Measurements from ENCODE around the gene TACC2. TPM values are rescaled to one million over a fixed set of nuclear protein-coding genes. Genes with fewer than 3 reads are reported as not detected.

The TACC2 gene
- total and polyA plus RNA-seq, 2 experiments from 2014 or later = 30.8 to 35.9 TPM

DNA sequence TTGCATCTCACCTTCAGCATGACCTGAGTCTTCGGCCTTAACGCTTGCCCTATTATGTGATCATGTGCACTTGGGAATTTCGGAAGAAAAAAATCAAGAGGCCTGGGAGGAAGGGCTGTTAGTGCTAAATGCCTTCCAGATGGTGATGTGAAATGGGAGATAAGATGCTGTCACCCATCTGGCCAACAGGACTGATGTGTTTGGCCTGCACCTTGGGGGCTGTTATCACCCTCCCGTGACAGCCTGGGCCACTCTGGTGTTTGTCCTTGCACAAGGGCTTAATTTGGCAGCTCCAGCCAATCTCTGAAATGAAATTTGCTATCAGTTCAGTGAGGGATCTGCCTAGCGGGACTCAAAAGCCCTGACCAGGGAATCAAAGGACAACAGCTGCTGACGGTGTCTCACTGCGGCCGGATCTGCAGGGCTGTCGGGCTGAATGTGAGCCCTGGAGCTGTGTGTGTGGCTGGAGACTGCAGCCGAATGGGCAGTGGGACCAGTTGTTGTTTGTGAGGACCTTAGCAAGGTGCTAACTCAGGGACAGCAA is 150.7 kb downstream of the TACC2 start:
- peaks cover 3% of the 10 kb centered on the region; the same call in 1 of the 2 replicates for H3K79me2 ChIP-seq (replicated peaks; ENCODE audit: insufficient read depth)
- H3K4me1 ChIP-seq (ENCODE audit: insufficient read depth) = no peaks in the 10 kb centered on the region; the same call in 1 of the 2 replicates
- H3K9me3 Mint-ChIP-seq = peaks cover 1% of the 10 kb centered on the region; the same call in 2 of the 3 replicates
- ATAC-seq (no peak), DNase-seq (ENCODE audit: low spot score) (no peak)
- H3K4me3 ChIP-seq = no peak overlapping the region
- peaks cover 18% of the 10 kb centered on the region for H3K4me1 Mint-ChIP-seq
- H3K36me3 ChIP-seq (ENCODE audit: insufficient read depth) = no peaks in the 10 kb centered on the region; the same call in 1 of the 2 replicates
- no peaks in the 10 kb centered on the region for H3F3A ChIP-seq (replicated peaks; ENCODE audit: low read depth)
- no peak overlapping the region for H3K4me2 ChIP-seq
- peaks cover 2% of the 10 kb centered on the region for H3K27me3 Mint-ChIP-seq (ENCODE audit: insufficient read depth, low read depth, poor library complexity)
- no peaks in the 10 kb centered on the region for H3K9me2 ChIP-seq (ENCODE audit: insufficient read depth)
- no peak overlapping the region for H2AFZ ChIP-seq
- TF ChIP-seq, protein P1, sequence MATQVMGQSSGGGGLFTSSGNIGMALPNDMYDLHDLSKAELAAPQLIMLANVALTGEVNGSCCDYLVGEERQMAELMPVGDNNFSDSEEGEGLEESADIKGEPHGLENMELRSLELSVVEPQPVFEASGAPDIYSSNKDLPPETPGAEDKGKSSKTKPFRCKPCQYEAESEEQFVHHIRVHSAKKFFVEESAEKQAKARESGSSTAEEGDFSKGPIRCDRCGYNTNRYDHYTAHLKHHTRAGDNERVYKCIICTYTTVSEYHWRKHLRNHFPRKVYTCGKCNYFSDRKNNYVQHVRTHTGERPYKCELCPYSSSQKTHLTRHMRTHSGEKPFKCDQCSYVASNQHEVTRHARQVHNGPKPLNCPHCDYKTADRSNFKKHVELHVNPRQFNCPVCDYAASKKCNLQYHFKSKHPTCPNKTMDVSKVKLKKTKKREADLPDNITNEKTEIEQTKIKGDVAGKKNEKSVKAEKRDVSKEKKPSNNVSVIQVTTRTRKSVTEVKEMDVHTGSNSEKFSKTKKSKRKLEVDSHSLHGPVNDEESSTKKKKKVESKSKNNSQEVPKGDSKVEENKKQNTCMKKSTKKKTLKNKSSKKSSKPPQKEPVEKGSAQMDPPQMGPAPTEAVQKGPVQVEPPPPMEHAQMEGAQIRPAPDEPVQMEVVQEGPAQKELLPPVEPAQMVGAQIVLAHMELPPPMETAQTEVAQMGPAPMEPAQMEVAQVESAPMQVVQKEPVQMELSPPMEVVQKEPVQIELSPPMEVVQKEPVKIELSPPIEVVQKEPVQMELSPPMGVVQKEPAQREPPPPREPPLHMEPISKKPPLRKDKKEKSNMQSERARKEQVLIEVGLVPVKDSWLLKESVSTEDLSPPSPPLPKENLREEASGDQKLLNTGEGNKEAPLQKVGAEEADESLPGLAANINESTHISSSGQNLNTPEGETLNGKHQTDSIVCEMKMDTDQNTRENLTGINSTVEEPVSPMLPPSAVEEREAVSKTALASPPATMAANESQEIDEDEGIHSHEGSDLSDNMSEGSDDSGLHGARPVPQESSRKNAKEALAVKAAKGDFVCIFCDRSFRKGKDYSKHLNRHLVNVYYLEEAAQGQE (IDR thresholded peaks at IDR 0.05; ENCODE audit: unreplicated experiment) = no peak
- TF ChIP-seq, protein P2, sequence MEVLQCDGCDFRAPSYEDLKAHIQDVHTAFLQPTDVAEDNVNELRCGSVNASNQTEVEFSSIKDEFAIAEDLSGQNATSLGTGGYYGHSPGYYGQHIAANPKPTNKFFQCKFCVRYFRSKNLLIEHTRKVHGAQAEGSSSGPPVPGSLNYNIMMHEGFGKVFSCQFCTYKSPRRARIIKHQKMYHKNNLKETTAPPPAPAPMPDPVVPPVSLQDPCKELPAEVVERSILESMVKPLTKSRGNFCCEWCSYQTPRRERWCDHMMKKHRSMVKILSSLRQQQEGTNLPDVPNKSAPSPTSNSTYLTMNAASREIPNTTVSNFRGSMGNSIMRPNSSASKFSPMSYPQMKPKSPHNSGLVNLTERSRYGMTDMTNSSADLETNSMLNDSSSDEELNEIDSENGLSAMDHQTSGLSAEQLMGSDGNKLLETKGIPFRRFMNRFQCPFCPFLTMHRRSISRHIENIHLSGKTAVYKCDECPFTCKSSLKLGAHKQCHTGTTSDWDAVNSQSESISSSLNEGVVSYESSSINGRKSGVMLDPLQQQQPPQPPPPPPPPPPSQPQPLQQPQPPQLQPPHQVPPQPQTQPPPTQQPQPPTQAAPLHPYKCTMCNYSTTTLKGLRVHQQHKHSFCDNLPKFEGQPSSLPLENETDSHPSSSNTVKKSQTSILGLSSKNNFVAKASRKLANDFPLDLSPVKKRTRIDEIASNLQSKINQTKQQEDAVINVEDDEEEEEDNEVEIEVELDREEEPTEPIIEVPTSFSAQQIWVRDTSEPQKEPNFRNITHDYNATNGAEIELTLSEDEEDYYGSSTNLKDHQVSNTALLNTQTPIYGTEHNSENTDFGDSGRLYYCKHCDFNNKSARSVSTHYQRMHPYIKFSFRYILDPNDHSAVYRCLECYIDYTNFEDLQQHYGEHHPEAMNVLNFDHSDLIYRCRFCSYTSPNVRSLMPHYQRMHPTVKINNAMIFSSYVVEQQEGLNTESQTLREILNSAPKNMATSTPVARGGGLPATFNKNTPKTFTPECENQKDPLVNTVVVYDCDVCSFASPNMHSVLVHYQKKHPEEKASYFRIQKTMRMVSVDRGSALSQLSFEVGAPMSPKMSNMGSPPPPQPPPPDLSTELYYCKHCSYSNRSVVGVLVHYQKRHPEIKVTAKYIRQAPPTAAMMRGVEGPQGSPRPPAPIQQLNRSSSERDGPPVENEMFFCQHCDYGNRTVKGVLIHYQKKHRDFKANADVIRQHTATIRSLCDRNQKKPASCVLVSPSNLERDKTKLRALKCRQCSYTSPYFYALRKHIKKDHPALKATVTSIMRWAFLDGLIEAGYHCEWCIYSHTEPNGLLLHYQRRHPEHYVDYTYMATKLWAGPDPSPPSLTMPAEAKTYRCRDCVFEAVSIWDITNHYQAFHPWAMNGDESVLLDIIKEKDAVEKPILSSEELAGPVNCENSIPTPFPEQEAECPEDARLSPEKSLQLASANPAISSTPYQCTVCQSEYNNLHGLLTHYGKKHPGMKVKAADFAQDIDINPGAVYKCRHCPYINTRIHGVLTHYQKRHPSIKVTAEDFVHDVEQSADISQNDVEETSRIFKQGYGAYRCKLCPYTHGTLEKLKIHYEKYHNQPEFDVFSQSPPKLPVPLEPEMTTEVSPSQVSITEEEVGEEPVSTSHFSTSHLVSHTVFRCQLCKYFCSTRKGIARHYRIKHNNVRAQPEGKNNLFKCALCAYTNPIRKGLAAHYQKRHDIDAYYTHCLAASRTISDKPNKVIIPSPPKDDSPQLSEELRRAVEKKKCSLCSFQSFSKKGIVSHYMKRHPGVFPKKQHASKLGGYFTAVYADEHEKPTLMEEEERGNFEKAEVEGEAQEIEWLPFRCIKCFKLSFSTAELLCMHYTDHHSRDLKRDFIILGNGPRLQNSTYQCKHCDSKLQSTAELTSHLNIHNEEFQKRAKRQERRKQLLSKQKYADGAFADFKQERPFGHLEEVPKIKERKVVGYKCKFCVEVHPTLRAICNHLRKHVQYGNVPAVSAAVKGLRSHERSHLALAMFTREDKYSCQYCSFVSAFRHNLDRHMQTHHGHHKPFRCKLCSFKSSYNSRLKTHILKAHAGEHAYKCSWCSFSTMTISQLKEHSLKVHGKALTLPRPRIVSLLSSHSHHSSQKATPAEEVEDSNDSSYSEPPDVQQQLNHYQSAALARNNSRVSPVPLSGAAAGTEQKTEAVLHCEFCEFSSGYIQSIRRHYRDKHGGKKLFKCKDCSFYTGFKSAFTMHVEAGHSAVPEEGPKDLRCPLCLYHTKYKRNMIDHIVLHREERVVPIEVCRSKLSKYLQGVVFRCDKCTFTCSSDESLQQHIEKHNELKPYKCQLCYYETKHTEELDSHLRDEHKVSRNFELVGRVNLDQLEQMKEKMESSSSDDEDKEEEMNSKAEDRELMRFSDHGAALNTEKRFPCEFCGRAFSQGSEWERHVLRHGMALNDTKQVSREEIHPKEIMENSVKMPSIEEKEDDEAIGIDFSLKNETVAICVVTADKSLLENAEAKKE (CRISPR knock-in tag; IDR thresholded peaks at IDR 0.05) = no peak
- TF ChIP-seq STAT1 (IDR thresholded peaks at IDR 0.05; ENCODE audit: unreplicated experiment) = no peak
- no peak for TF ChIP-seq EZH2 (IDR thresholded peaks at IDR 0.05; ENCODE audit: low read depth, unreplicated experiment)
- TF ChIP-seq POLR2AphosphoS5 (IDR thresholded peaks at IDR 0.05; ENCODE audit: low read depth) = no peak
- TF ChIP-seq ZNF114 (CRISPR knock-in tag; IDR thresholded peaks at IDR 0.05) = no peak
- TF ChIP-seq, protein P3, sequence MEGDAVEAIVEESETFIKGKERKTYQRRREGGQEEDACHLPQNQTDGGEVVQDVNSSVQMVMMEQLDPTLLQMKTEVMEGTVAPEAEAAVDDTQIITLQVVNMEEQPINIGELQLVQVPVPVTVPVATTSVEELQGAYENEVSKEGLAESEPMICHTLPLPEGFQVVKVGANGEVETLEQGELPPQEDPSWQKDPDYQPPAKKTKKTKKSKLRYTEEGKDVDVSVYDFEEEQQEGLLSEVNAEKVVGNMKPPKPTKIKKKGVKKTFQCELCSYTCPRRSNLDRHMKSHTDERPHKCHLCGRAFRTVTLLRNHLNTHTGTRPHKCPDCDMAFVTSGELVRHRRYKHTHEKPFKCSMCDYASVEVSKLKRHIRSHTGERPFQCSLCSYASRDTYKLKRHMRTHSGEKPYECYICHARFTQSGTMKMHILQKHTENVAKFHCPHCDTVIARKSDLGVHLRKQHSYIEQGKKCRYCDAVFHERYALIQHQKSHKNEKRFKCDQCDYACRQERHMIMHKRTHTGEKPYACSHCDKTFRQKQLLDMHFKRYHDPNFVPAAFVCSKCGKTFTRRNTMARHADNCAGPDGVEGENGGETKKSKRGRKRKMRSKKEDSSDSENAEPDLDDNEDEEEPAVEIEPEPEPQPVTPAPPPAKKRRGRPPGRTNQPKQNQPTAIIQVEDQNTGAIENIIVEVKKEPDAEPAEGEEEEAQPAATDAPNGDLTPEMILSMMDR (conservative IDR thresholded peaks at IDR 0.05; ENCODE audit: low read depth in 2 of 2) = no peak
- TF ChIP-seq, protein P4, sequence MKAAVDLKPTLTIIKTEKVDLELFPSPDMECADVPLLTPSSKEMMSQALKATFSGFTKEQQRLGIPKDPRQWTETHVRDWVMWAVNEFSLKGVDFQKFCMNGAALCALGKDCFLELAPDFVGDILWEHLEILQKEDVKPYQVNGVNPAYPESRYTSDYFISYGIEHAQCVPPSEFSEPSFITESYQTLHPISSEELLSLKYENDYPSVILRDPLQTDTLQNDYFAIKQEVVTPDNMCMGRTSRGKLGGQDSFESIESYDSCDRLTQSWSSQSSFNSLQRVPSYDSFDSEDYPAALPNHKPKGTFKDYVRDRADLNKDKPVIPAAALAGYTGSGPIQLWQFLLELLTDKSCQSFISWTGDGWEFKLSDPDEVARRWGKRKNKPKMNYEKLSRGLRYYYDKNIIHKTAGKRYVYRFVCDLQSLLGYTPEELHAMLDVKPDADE (IDR thresholded peaks at IDR 0.05) = no peak
- TF ChIP-seq JUNB (IDR thresholded peaks at IDR 0.05; ENCODE audit: unreplicated experiment) = no peak
- no peak for TF ChIP-seq CREB1 (CRISPR knock-in tag; IDR thresholded peaks at IDR 0.05; ENCODE audit: low read depth)
- peaks cover 35% of the 10 kb centered on the region for H3K36me3 Mint-ChIP-seq (ENCODE audit: low read depth)
- no peaks in the 10 kb centered on the region for H4K20me1 ChIP-seq (replicated peaks; ENCODE audit: insufficient read depth)
- peak overlapping the region; percentile 39; the same call in 1 of the 2 replicates for H3K27ac ChIP-seq (ENCODE audit: low read depth)
- no peak overlapping the region for H3K27ac Mint-ChIP-seq
- no peaks in the 10 kb centered on the region for H3K27me3 ChIP-seq (ENCODE audit: insufficient read depth)
- H3K4me3 Mint-ChIP-seq = no peak overlapping the region
